ENCODE measurements around the gene GPC1.

The GPC1 gene

GRCh38 chr2:240412975-240413812 lies 22.3 kb upstream of the GPC1 start:
- DNase-seq (ENCODE audit: low read depth), result no peak

GRCh38 chr2:240413813-240414429 lies 21.5 kb upstream of the GPC1 start:
- no peak for DNase-seq (ENCODE audit: low read depth)

GRCh38 chr2:240416821-240417220 lies 18.6 kb upstream of the GPC1 start:
- DNase-seq (ENCODE audit: low read depth), result no peak

GRCh38 chr2:240418311-240418710 lies 17.2 kb upstream of the GPC1 start:
- no peak for DNase-seq (ENCODE audit: low read depth)

GRCh38 chr2:240419271-240419670 lies 16.2 kb upstream of the GPC1 start:
- DNase-seq (ENCODE audit: low read depth), result no peak

GRCh38 chr2:240419723-240420122 lies 15.7 kb upstream of the GPC1 start:
- no peak for DNase-seq (ENCODE audit: low read depth)

GRCh38 chr2:240420206-240421104 lies 15.0 kb upstream of the GPC1 start:
- no peak for DNase-seq (ENCODE audit: low read depth)

- DNase-seq (ENCODE audit: low read depth), result no peak
These were observed 14.1 kb upstream of the GPC1 start for GRCh38 chr2:240421381-240421780.

- no peak for DNase-seq (ENCODE audit: low read depth)
These were observed 12.7 kb upstream of the GPC1 start for GRCh38 chr2:240422658-240423329.

- DNase-seq (ENCODE audit: low read depth), result no peak
These were observed 11.7 kb upstream of the GPC1 start for GRCh38 chr2:240423788-240424191.

GRCh38 chr2:240424341-240425235 lies 10.9 kb upstream of the GPC1 start:
- DNase-seq (ENCODE audit: low read depth), result no peak

- no peak for DNase-seq (ENCODE audit: low read depth)
These were observed 10.2 kb upstream of the GPC1 start for GRCh38 chr2:240425236-240425615.

GRCh38 chr2:240425697-240426096 lies 9.8 kb upstream of the GPC1 start:
- DNase-seq (ENCODE audit: low read depth), result no peak

- DNase-seq (ENCODE audit: low read depth), result no peak
These were observed 8.4 kb upstream of the GPC1 start for GRCh38 chr2:240426845-240427721.

- no peak for DNase-seq (ENCODE audit: low read depth)
These were observed 7.7 kb upstream of the GPC1 start for GRCh38 chr2:240427729-240428128.

- no peak for DNase-seq (ENCODE audit: low read depth)
These were observed 7.2 kb upstream of the GPC1 start for GRCh38 chr2:240428245-240428644.

GRCh38 chr2:240429341-240429871 lies 6.1 kb upstream of the GPC1 start:
- no peak for DNase-seq (ENCODE audit: low read depth)

- no peak for DNase-seq (ENCODE audit: low read depth)
These were observed 5.5 kb upstream of the GPC1 start for GRCh38 chr2:240429872-240430491.

- DNase-seq (ENCODE audit: low read depth), result no peak
These were observed 4.9 kb upstream of the GPC1 start for GRCh38 chr2:240430595-240430994.
